ENCODE measurements around the gene DMD.
"Not testable (repeated sequence)": the region's sequence is repeated elsewhere in the genome, so short reads cannot be mapped to it uniquely, and the experiment has no call there.

DMD gene

GRCh38 chrX:31499109-31499508, 1712.2 kb downstream of the DMD start:
- H3K4me3 ChIP-seq (ENCODE audit: low read length in 2 of 2) = no peak overlapping the region
- no peak overlapping the region for H3K27ac ChIP-seq (ENCODE audit: low read length)
- H3K9ac ChIP-seq (ENCODE audit: low read length in 2 of 2) = no peak overlapping the region
- H3K36me3 ChIP-seq (ENCODE audit: control insufficient read depth in 2 of 2, insufficient read depth in 2 of 2, low read length in 2 of 2) = no peaks in the 10 kb centered on the region
- no peaks in the 10 kb centered on the region for H3K27me3 ChIP-seq (ENCODE audit: control insufficient read depth in 1 of 2, insufficient read depth in 2 of 2, low read length in 2 of 2)
- no peaks in the 10 kb centered on the region for H3K4me1 ChIP-seq (ENCODE audit: control insufficient read depth, insufficient read depth, low read length)
- H3K9me3 ChIP-seq (ENCODE audit: control insufficient read depth in 2 of 2, low read length in 2 of 2) = no peaks in the 10 kb centered on the region

DNA sequence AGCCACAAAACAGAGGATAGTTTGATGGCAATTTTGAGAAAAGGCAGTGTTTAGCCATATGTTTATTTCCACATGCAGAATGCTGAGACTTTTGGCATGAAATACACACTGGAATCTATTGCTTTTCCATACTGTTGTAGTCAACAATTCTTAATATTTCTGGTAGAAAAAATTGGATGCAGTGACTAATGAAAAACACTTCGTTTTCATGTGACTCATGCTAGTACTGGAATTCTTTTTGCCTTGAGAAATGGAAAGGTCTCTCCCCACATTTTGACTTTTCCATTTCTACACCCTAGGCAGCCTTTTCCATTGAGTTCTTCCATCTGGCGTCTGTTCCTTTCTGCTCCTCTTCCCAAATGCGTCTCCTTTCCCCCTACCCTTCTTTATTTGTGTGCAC, 1714.3 kb downstream of the DMD start:
- Histone ChIP-seq H3K9ac (ENCODE audit: low read length in 2 of 2) (no peak overlapping the region), H3K27me3 (ENCODE audit: control insufficient read depth in 1 of 2, insufficient read depth in 2 of 2, low read length in 2 of 2) (no peaks in the 10 kb centered on the region), H3K27ac (ENCODE audit: low read length) (no peak overlapping the region), H3K9me3 (ENCODE audit: control insufficient read depth in 2 of 2, low read length in 2 of 2) (no peaks in the 10 kb centered on the region), H3K4me1 (ENCODE audit: control insufficient read depth, insufficient read depth, low read length) (no peaks in the 10 kb centered on the region), H3K4me3 (ENCODE audit: low read length in 2 of 2) (no peak overlapping the region), H3K36me3 (ENCODE audit: control insufficient read depth in 2 of 2, insufficient read depth in 2 of 2, low read length in 2 of 2) (no peaks in the 10 kb centered on the region)

DNA sequence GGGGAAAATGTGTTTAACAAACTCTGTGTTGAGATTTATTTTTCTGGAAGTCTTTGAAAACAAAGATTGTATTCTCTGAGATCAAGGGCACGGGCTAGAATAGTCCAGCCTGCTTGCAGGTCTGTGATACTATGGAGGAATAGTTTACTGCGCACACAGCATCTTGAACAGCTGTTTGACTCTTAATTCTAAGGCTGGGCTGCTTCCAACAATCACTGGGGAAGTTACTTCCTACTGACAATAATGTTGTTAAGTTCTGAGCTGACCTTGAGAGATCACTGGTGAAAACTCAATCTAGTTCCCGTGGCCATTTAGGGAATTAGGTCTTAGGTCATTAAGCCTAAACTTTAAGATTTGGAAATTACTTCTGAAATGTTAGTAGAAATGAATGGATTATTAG, 1723.4 kb downstream of the DMD start:
- Histone ChIP-seq H3K4me1 (ENCODE audit: control insufficient read depth, insufficient read depth, low read length) (no peaks in the 10 kb centered on the region), H3K27me3 (ENCODE audit: control insufficient read depth in 1 of 2, insufficient read depth in 2 of 2, low read length in 2 of 2) (no peaks in the 10 kb centered on the region), H3K27ac (ENCODE audit: low read length) (no peak overlapping the region), H3K9ac (ENCODE audit: low read length in 2 of 2) (no peak overlapping the region), H3K36me3 (ENCODE audit: control insufficient read depth in 2 of 2, insufficient read depth in 2 of 2, low read length in 2 of 2) (no peaks in the 10 kb centered on the region), H3K9me3 (ENCODE audit: control insufficient read depth in 2 of 2, low read length in 2 of 2) (no peaks in the 10 kb centered on the region), H3K4me3 (ENCODE audit: low read length in 2 of 2) (no peak overlapping the region)

- Histone ChIP-seq H3K36me3 (ENCODE audit: control insufficient read depth in 2 of 2, insufficient read depth in 2 of 2, low read length in 2 of 2) (no peaks in the 10 kb centered on the region), H3K27ac (ENCODE audit: low read length) (no peak overlapping the region), H3K4me3 (ENCODE audit: low read length in 2 of 2) (no peak overlapping the region), H3K9ac (ENCODE audit: low read length in 2 of 2) (no peak overlapping the region), H3K27me3 (ENCODE audit: control insufficient read depth in 1 of 2, insufficient read depth in 2 of 2, low read length in 2 of 2) (no peaks in the 10 kb centered on the region), H3K4me1 (ENCODE audit: control insufficient read depth, insufficient read depth, low read length) (no peaks in the 10 kb centered on the region), H3K9me3 (ENCODE audit: control insufficient read depth in 2 of 2, low read length in 2 of 2) (no peaks in the 10 kb centered on the region)
Measured at GRCh38 chrX:31483336-31483735, 1728.0 kb downstream of the DMD start.

- Histone ChIP-seq H3K9me3 (ENCODE audit: control insufficient read depth in 2 of 2, low read length in 2 of 2) (no peaks in the 10 kb centered on the region), H3K4me1 (ENCODE audit: control insufficient read depth, insufficient read depth, low read length) (no peaks in the 10 kb centered on the region), H3K4me3 (ENCODE audit: low read length in 2 of 2) (no peak overlapping the region), H3K9ac (ENCODE audit: low read length in 2 of 2) (no peak overlapping the region), H3K27me3 (ENCODE audit: control insufficient read depth in 1 of 2, insufficient read depth in 2 of 2, low read length in 2 of 2) (no peaks in the 10 kb centered on the region), H3K36me3 (ENCODE audit: control insufficient read depth in 2 of 2, insufficient read depth in 2 of 2, low read length in 2 of 2) (peaks cover 0 to 5% of the 10 kb centered on the region in 2 donors), H3K27ac (ENCODE audit: low read length) (no peak overlapping the region)
Measured at GRCh38 chrX:31480696-31481095, 1730.7 kb downstream of the DMD start.

DNA sequence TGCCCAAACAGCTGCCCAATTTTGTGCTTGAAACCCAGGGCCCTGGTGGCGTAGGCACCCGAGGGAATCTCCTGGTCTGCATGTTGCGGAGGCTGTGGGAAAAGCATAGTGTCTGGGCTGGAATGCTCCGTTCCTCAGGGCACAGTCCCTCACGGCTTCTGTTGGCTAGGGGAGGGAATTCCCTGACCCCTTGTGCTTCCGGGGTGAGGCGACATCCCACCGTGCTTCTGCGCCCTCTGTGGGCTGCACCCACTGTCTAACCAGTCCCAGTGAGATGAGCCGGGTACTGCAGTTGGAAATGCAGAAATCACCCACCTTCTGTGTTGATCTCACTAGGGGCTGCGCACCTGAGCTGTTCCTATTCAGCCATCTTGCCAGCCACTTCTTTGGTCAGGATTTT, 1740.1 kb downstream of the DMD start:
- H3K36me3 ChIP-seq (ENCODE audit: control insufficient read depth in 2 of 2, insufficient read depth in 2 of 2, low read length in 2 of 2) = peaks cover 0 to 2% of the 10 kb centered on the region in 2 donors
- no peaks in the 10 kb centered on the region for H3K9me3 ChIP-seq (ENCODE audit: control insufficient read depth in 2 of 2, low read length in 2 of 2)
- no peak overlapping the region for H3K4me3 ChIP-seq (ENCODE audit: low read length in 2 of 2)
- no peaks in the 10 kb centered on the region for H3K27me3 ChIP-seq (ENCODE audit: control insufficient read depth in 1 of 2, insufficient read depth in 2 of 2, low read length in 2 of 2)
- no peak overlapping the region for H3K9ac ChIP-seq (ENCODE audit: low read length in 2 of 2)
- no peaks in the 10 kb centered on the region for H3K4me1 ChIP-seq (ENCODE audit: control insufficient read depth, insufficient read depth, low read length)
- H3K27ac ChIP-seq (ENCODE audit: low read length) = no peak overlapping the region

DNA sequence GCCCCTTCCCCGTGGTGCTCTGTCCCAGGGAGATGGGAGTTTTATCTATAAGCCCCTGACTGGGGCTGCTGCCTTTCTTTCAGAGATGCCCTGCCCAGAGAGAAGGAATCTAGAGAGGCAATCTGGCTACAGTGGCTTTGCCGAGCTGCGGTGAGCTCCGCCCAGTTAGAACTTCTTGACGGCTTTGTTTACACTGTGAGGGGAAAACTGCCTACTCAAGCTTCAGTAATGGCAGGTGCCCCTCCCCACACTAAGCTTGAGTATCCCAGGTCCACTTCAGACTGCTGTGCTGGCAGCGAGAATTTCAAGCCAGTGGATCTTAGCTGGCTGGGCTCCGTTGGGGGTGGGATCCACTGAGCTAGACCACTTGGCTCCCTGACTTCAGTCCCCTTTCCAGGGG, 1740.6 kb downstream of the DMD start:
- H3K4me3 ChIP-seq (ENCODE audit: low read length in 2 of 2); H3K27me3 ChIP-seq (ENCODE audit: control insufficient read depth in 1 of 2, insufficient read depth in 2 of 2, low read length in 2 of 2); H3K9ac ChIP-seq (ENCODE audit: low read length in 2 of 2); H3K4me1 ChIP-seq (ENCODE audit: control insufficient read depth, insufficient read depth, low read length); H3K27ac ChIP-seq (ENCODE audit: low read length); H3K9me3 ChIP-seq (ENCODE audit: control insufficient read depth in 2 of 2, low read length in 2 of 2); H3K36me3 ChIP-seq (ENCODE audit: control insufficient read depth in 2 of 2, insufficient read depth in 2 of 2, low read length in 2 of 2): not testable (repeated sequence)

DNA sequence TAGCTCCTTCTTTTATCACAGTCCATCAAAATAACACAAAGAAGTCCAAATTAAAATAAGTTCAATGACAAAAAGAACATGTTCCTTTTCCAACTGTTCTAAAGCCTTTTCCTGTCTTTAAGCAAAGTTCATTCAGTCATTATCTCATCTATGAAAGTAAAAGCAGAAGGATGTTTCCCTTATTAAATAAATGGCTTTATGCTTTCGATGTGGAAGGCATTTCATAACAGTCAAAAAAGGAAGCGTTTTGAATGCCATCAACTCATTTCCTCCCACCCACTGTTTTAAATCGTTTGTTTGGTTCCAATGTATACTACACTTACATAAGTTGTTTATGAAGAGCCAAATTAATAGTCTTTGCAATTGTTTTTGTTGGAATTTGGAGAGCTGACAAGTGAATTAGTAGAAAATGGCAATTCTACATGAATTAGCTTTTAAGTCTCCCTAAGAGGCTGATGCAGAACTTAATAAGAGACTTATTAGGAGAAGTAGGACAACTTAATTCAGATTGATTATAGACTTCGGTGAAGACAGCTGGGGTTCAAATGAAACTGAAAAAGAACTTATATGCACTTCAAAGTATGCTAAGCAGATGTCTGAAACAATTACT, 1746.9 kb downstream of the DMD start:
- no peaks in the 10 kb centered on the region for H3K27me3 ChIP-seq (ENCODE audit: control insufficient read depth in 1 of 2, insufficient read depth in 2 of 2, low read length in 2 of 2)
- H3K27ac ChIP-seq (ENCODE audit: low read length) = no peak overlapping the region
- H3K9ac ChIP-seq (ENCODE audit: low read length in 2 of 2) = no peak overlapping the region

DNA sequence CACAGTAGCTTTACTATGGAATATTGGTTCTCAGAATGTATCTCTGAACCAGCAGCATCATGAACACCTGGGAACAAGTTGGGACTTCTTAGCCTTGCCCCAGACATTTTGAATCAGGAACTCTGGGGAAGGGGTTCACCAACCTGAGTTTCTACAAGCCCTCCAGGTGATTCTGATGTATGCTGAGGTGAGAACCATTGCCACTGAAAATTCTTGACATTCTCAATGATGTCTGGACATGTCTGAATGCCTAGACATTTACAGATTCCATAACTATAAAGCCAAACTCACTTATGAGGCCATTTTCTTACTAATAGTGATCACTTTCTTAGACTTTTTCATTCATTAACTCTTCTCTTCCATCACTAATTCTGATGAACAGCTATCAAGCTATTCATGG, 1750.1 kb downstream of the DMD start:
- H3K36me3 ChIP-seq (ENCODE audit: control insufficient read depth in 2 of 2, insufficient read depth in 2 of 2, low read length in 2 of 2) = no peaks in the 10 kb centered on the region
- H3K27me3 ChIP-seq (ENCODE audit: control insufficient read depth in 1 of 2, insufficient read depth in 2 of 2, low read length in 2 of 2) = no peaks in the 10 kb centered on the region
- H3K4me3 ChIP-seq (ENCODE audit: low read length in 2 of 2) = no peak overlapping the region
- H3K9ac ChIP-seq (ENCODE audit: low read length in 2 of 2) = no peak overlapping the region
- H3K9me3 ChIP-seq (ENCODE audit: control insufficient read depth in 2 of 2, low read length in 2 of 2) = no peaks in the 10 kb centered on the region
- H3K4me1 ChIP-seq (ENCODE audit: control insufficient read depth, insufficient read depth, low read length) = no peaks in the 10 kb centered on the region
- no peak overlapping the region for H3K27ac ChIP-seq (ENCODE audit: low read length)

More for the DNA sequence above, 1746.9 kb downstream of the DMD start:
- no peaks in the 10 kb centered on the region for H3K4me1 ChIP-seq (ENCODE audit: control insufficient read depth, insufficient read depth, low read length)
- H3K36me3 ChIP-seq (ENCODE audit: control insufficient read depth in 2 of 2, insufficient read depth in 2 of 2, low read length in 2 of 2) = no peaks in the 10 kb centered on the region
- no peak overlapping the region for H3K4me3 ChIP-seq (ENCODE audit: low read length in 2 of 2)
- no peaks in the 10 kb centered on the region for H3K9me3 ChIP-seq (ENCODE audit: control insufficient read depth in 2 of 2, low read length in 2 of 2)

DNA sequence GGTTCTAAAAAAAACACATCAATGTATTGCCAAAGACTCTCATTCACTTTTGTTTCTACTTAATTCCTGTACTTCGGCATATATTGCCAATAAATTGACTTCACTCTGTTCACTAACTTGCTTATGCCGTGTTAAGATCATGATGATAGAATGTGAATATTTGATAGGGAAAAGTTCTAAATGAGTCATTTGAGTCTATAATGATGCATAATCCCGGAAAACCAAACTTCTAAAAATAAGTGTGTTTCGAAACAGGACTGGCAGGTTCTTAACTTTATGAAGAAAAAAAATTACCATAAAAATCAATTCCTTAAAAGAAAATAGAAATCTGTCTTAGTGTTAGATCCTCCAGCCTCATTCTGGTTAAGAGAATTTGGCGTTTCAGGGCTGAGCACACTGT, 1752.0 kb downstream of the DMD start:
- Histone ChIP-seq H3K9me3 (ENCODE audit: control insufficient read depth in 2 of 2, low read length in 2 of 2) (no peaks in the 10 kb centered on the region), H3K4me1 (ENCODE audit: control insufficient read depth, insufficient read depth, low read length) (no peaks in the 10 kb centered on the region), H3K4me3 (ENCODE audit: low read length in 2 of 2) (no peak overlapping the region), H3K36me3 (ENCODE audit: control insufficient read depth in 2 of 2, insufficient read depth in 2 of 2, low read length in 2 of 2) (no peaks in the 10 kb centered on the region), H3K27ac (ENCODE audit: low read length) (no peak overlapping the region), H3K27me3 (ENCODE audit: control insufficient read depth in 1 of 2, insufficient read depth in 2 of 2, low read length in 2 of 2) (no peaks in the 10 kb centered on the region), H3K9ac (ENCODE audit: low read length in 2 of 2) (no peak overlapping the region)

- Histone ChIP-seq H3K9me3 (ENCODE audit: control insufficient read depth in 2 of 2, low read length in 2 of 2) (no peaks in the 10 kb centered on the region), H3K27ac (ENCODE audit: low read length) (no peak overlapping the region), H3K4me1 (ENCODE audit: control insufficient read depth, insufficient read depth, low read length) (no peaks in the 10 kb centered on the region), H3K36me3 (ENCODE audit: control insufficient read depth in 2 of 2, insufficient read depth in 2 of 2, low read length in 2 of 2) (no peaks in the 10 kb centered on the region), H3K9ac (ENCODE audit: low read length in 2 of 2) (no peak overlapping the region), H3K4me3 (ENCODE audit: low read length in 2 of 2) (no peak overlapping the region), H3K27me3 (ENCODE audit: control insufficient read depth in 1 of 2, insufficient read depth in 2 of 2, low read length in 2 of 2) (no peaks in the 10 kb centered on the region)
Measured at GRCh38 chrX:31449965-31450364, 1761.4 kb downstream of the DMD start.

Data from stomach smooth muscle (tissue), 2 donors.